ENCODE results near the gene PLA2G4A. TPM values are rescaled to one million over a fixed set of nuclear protein-coding genes. Genes with fewer than 3 reads are reported as not detected.

Gene PLA2G4A
- total RNA-seq, 1 donor from 2014 or later: not detected

- Mint-ChIP-seq H3K4me1 (no peaks in the 10 kb centered on the region), H3K27ac (no peak overlapping the region), H3K36me3 (ENCODE audit: low read depth) (no peaks in the 10 kb centered on the region), H3K9me3 (no peaks in the 10 kb centered on the region), H3K4me3 (no peak overlapping the region), H3K27me3 (no peaks in the 10 kb centered on the region)
- TF ChIP-seq CTCF (IDR thresholded peaks at IDR 0.05): no peak
- ATAC-seq (ENCODE audit: low read depth) (no peak), DNase-seq (no peak)
- POLR2A ChIA-PET: no interaction called here
- intact Hi-C loops (cut with micrococcal nuclease): no loop called here
- CTCF ChIA-PET: no interaction called here
These were observed 43.2 kb upstream of the PLA2G4A start for GRCh38 chr1:186785503-186785902.

- ATAC-seq (ENCODE audit: low read depth) (no peak), DNase-seq (no peak)
- ChIA-PET POLR2A (no interaction called here), CTCF (no interaction called here)
- H3K27ac Mint-ChIP-seq: no peak overlapping the region
- no peak overlapping the region for H3K4me3 Mint-ChIP-seq
- no peaks in the 10 kb centered on the region for H3K36me3 Mint-ChIP-seq (ENCODE audit: low read depth)
- H3K4me1 Mint-ChIP-seq: no peaks in the 10 kb centered on the region
- no peaks in the 10 kb centered on the region for H3K27me3 Mint-ChIP-seq
- H3K9me3 Mint-ChIP-seq: no peaks in the 10 kb centered on the region
- intact Hi-C loops (cut with micrococcal nuclease): no loop called here
- TF ChIP-seq CTCF (IDR thresholded peaks at IDR 0.05): no peak
These were observed 38.6 kb upstream of the PLA2G4A start for GRCh38 chr1:186790101-186790500.

GRCh38 chr1:186792870-186793581 lies 35.7 kb upstream of the PLA2G4A start:
- intact Hi-C loops (cut with micrococcal nuclease): no loop called here
- Mint-ChIP-seq H3K27me3 (no peaks in the 10 kb centered on the region), H3K27ac (no peak overlapping the region), H3K4me1 (no peaks in the 10 kb centered on the region), H3K4me3 (no peak overlapping the region), H3K36me3 (ENCODE audit: low read depth) (no peaks in the 10 kb centered on the region), H3K9me3 (no peaks in the 10 kb centered on the region)
- ChIA-PET POLR2A (no interaction called here), CTCF (no interaction called here)
- DNase-seq: no peak
- no peak for ATAC-seq (ENCODE audit: low read depth)
- TF ChIP-seq CTCF (IDR thresholded peaks at IDR 0.05): no peak

- TF ChIP-seq CTCF (IDR thresholded peaks at IDR 0.05): no peak
- no peaks in the 10 kb centered on the region for H3K36me3 Mint-ChIP-seq (ENCODE audit: low read depth)
- H3K4me1 Mint-ChIP-seq: no peaks in the 10 kb centered on the region
- H3K9me3 Mint-ChIP-seq: no peaks in the 10 kb centered on the region
- no peak overlapping the region for H3K27ac Mint-ChIP-seq
- intact Hi-C loops (cut with micrococcal nuclease): no loop called here
- ChIA-PET CTCF (no interaction called here), POLR2A (no interaction called here)
- H3K4me3 Mint-ChIP-seq: no peak overlapping the region
- ATAC-seq (ENCODE audit: low read depth) (no peak), DNase-seq (no peak)
- H3K27me3 Mint-ChIP-seq: no peaks in the 10 kb centered on the region
These were observed 35.2 kb upstream of the PLA2G4A start for GRCh38 chr1:186793582-186793927.

GRCh38 chr1:186798960-186799688 lies 29.6 kb upstream of the PLA2G4A start:
- intact Hi-C loops (cut with micrococcal nuclease): no loop called here
- ChIA-PET POLR2A (no interaction called here), CTCF (no interaction called here)
- DNase-seq: no peak
- Mint-ChIP-seq H3K36me3 (ENCODE audit: low read depth) (no peaks in the 10 kb centered on the region), H3K27me3 (no peaks in the 10 kb centered on the region), H3K27ac (no peak overlapping the region), H3K9me3 (no peaks in the 10 kb centered on the region), H3K4me3 (no peak overlapping the region), H3K4me1 (no peaks in the 10 kb centered on the region)
- no peak for ATAC-seq (ENCODE audit: low read depth)
- no peak for TF ChIP-seq CTCF (IDR thresholded peaks at IDR 0.05)

Data from activated B cell treated with CpG ODN at 0.5 μM for 24 hours (primary cell).